HG03108 (cell line): Measurements from ENCODE around the gene CLBA1.
"Not testable (repeated sequence)": the region's sequence is repeated elsewhere in the genome, so short reads cannot be mapped to it uniquely, and the experiment has no call there.

Experiments
- ATAC-seq: cut with Tn5 transposase; IDR thresholded peaks from one replicate; pipeline ENCODE4 v1.9.1; 2021; ENCODE audit warnings: moderate library complexity; ENCODE audit not compliant: unreplicated experiment

Gene CLBA1

GRCh38 chr14:105022276-105022670 lies 36.7 kb downstream of the CLBA1 start:
- ATAC-seq: no peak

- no peak for ATAC-seq
Measured at GRCh38 chr14:105023144-105023543, 37.6 kb downstream of the CLBA1 start.

- ATAC-seq: no peak
Measured at GRCh38 chr14:105023791-105024480, 38.3 kb downstream of the CLBA1 start.

- no peak for ATAC-seq
Measured at GRCh38 chr14:105025429-105025828, 39.8 kb downstream of the CLBA1 start.

DNA sequence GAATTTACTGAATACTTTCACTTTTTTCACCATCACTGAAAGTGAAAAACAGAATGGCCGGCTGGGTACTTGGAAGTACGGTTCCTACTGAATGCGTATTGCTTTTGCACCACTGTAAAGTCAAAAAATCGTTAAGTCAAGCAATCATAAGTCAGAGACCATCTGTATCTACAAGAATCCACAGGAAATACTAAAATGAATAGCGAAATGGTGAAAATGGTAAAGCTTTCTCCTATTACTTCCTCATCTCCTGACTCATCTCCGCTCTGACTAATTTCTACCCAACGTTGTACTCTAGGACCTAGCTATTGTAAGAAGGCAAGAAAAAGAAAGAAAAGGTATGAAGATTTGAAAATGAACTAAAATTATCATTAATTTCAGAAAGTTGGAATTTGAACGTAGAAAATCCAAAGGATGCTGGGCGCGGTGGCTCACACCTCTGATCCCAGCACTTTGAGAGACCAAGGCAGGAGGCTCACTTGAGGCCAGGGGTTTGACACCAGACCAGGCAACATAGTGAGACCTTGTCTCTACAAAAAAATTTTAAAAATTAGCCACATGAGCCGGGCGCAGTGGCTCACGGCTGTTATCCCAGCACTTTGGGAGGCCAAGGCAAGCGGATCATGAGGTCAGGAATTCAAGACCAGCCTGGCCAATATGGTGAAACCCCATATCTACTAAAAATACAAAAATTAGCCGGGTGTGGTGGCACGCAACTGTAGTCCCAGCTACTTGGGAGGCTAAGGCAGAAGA lies 40.6 kb downstream of the CLBA1 start:
- no peak for ATAC-seq

- ATAC-seq: no peak
Measured at GRCh38 chr14:105026802-105027563, 41.4 kb downstream of the CLBA1 start.

GRCh38 chr14:105027718-105028117 lies 42.1 kb downstream of the CLBA1 start:
- not testable (repeated sequence) for ATAC-seq

DNA sequence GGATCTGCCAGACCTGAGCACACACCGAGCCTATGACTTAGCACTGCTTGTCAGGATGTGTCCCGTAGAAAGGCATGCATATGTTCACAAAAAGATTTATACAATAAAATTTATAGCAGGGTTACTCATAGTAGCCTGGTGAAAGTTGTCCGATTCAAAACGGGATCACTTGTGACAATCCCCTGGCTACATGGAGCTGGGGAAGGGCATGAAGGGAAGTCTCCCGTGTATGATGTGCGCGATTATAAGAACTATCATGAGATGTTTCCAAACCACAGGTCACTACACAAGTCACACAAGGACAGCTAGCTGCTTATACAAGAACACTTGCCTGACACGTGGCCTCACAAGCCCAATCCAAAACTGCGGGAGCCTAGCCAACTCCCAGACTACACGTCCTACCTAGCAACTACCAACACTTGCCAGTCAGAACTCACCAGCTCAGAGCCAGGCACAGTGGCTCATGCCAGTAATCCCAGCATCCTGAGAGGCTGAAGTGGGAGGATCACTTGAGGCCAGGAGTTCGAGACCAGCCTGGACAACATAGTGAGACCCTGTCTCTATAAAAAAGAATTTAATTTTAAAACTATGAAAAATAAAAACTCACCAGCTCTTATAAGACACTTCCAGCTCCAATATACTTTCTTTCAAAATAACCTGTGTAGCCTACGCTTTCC lies 42.8 kb downstream of the CLBA1 start:
- no peak for ATAC-seq

GRCh38 chr14:105029402-105029801 lies 43.8 kb downstream of the CLBA1 start:
- no peak for ATAC-seq

GRCh38 chr14:105030194-105030593 lies 44.6 kb downstream of the CLBA1 start:
- no peak for ATAC-seq

- no peak for ATAC-seq
Measured at GRCh38 chr14:105030836-105031396, 45.3 kb downstream of the CLBA1 start.

DNA sequence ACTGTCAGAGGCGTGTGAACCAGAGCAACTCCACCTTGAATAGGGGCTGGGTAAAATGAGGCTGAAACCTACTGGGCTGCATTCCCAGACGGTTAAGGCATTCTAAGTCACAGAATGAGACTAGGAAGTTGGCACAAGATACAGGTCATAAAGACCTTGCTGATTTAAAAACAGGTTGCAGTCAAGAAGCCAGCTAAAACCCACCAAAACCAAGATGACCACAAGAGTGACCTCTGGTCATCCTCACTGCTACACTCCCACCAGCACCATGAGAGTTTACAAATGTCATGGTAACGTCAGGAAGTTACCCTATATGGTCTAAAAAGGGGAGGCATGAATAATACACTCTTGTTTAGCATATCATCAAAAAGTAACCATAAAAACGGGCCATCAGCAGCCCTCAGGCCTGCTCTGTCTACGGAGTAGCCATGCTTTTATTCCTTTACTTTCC lies 46.9 kb downstream of the CLBA1 start:
- ATAC-seq: not testable (repeated sequence)

DNA sequence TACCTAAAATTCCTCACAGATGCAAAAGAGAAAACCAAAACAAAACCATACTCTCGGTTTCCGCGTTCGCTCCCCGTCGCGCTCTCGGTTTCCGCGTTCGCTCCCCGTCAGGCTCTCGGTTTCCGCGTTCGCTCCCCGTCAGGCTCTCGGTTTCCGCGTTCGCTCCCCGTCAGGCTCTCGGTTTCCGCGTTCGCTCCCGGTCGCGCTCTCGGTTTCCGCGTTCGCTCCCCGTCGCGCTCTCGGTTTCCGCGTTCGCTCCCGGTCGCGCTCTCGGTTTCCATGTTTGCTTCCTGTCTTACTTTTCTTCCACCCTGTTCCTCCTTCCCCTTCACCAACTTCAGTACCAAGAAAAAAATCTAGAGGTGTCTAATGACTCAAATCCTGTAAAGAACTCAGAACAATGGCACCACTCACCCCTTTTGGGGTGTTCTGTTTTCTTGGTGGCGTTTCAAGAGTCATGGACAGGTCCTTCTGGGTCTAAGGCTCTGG lies 47.9 kb downstream of the CLBA1 start:
- not testable (repeated sequence) for ATAC-seq

- no peak for ATAC-seq
Measured at GRCh38 chr14:105034315-105035039, 48.9 kb downstream of the CLBA1 start.

GRCh38 chr14:105035616-105036015 lies 50.0 kb downstream of the CLBA1 start:
- not testable (repeated sequence) for ATAC-seq

GRCh38 chr14:105039458-105040205 lies 54.0 kb downstream of the CLBA1 start:
- ATAC-seq: no peak

- no peak for ATAC-seq
Measured at GRCh38 chr14:105041841-105042765, 56.5 kb downstream of the CLBA1 start.

DNA sequence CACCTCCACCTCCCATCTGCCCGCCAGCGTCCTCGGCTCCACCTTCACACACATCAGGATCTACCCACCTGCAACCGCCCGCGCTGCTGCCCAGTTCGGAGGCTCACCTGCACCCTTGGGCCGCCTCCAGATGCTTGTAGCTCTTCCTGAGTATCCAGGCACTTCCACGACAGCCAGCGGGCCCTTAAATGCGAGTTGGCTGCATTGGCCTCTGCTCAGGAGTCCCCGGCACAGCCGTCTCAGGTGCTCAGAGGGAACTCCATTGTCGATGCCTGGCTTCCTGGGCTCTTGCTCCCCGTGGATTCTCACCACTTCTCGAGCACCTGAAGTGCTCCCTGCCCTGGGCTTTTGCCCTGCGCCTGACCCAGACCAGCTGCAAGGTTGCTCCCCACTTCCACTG lies 57.2 kb downstream of the CLBA1 start:
- ATAC-seq: no peak
